Femur (tissue), 1 donor: ENCODE data around the gene RARG.
A peak's percentile ranks its signal among the peaks of the same experiment; 100 is the strongest.
"Not testable (repeated sequence)": the region's sequence is repeated elsewhere in the genome, so short reads cannot be mapped to it uniquely, and the experiment has no call there.

Source experiments
- DNase-seq: peaks from one replicate; pipeline ENCODE4 v3.0.0-alpha.2; 2017

The RARG gene

DNA sequence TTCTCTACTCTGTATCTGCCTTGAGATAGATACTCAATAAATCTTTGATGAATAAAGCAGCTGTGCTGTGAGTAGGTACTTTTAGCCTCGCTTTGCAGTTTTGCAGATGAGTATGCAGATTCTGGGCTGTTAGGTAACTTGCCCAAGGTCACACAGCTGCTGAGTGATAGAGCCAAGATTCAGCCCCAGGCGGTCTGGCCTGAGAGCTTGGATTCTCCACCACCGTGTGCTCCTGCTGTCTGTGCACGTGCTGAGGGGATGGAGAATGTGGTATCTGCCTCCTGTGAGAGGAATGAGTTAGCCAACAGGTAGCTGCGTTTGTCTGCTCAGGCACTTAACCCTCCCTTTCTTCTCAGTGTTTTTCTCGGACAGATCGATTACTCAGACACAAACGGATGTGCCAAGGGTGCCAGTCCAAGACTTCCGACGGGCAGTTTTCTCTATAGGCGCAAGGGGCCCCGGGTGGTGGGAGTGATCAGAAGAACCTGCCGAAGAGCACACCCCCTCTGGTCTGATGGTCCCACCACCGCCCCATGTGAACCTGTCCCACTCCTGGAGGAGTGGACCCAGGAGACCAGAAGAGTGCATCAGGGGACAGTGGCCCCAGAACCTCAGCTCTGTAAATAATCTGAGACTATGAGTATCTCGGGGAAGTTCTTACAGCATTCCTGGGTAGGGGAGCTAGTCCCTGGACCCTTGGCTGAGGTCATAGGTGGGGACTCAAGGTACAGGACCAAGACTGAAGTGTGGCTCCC lies 44.7 kb downstream of the RARG start:
- DNase-seq = no peak

DNA sequence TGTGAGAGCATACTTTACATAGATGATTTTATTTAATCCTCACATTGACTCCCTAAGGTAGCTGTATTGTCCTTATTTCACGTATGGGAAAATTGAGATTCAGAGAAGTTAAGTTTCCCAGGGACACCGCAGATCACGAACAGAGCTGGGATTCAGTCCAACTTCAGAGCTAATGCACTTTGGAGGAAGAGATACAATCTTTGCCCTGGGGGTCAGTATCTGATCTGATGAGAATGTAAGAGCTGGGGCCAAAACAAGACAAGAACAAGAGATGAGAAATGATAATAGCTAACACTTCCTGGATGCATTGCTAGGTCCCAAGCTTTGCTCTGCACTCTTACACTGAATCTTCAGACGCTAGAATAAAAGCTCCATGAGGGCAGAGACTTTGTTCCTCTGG lies 45.3 kb downstream of the RARG start:
- no peak for DNase-seq

DNA sequence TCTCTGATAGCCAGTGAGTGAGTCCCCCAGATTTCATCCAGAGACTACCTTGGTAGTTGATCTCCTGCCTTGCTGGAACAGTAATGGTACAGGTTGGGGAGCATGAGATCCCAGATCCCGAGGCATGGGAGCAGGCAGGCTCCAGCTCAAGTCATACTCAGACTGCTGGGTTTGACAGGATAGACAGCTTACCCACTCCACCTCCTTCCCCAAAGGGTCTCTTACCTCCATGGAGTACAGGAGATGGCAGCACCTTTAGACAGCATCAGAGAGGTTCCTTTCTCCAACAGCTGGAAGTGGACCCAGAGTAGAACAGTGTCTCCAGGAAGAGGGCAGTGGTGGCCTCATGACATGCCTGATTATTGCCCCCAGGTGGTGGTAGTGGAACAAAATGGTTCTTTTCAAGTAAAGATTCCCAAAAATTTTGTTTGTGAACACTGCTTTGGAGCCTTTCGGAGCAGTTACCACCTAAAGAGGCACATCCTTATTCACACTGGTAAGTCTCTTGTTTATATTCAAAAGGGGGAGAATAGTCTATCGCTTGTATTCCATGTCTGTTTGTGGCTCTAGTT lies 46.3 kb downstream of the RARG start:
- DNase-seq = no peak

DNA sequence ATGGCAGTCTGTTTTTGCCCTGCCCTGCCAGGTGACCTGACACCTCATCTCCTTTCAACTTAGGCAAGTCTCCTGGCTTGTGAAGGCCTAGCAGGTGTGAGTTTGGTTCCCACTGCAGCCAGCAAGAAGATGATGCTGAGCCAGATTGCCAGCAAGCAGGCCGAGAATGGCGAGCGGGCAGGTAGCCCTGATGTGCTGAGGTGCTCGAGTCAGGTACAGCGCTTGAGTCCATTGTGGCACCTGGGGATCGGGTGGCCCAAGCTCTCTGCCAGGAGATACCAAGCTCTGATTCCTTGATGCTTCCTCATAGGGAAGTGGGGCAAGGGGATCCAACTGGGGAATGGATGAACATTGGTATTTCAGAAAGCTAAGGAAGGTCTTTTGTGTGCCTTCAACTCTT lies 47.2 kb downstream of the RARG start:
- no peak for DNase-seq

DNA sequence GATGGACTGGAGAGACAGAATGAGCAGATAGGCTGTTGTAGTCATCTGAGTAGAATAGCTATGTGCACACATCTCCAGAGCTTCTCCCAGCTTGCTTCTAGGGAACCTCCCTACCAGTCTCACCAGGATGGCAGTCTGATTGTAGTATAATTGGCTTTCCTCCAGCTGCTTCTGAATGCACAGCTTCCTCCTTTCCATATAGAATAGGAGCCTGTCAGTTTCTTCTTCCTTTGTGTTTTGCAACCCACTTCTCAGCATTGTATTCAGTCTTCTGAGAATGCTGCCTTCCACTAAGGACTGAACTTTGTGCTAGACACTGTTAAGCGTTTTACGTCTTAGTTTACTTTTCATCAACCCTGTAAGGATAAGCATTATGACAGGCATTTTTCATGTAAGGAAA lies 49.1 kb downstream of the RARG start:
- no peak for DNase-seq

DNA sequence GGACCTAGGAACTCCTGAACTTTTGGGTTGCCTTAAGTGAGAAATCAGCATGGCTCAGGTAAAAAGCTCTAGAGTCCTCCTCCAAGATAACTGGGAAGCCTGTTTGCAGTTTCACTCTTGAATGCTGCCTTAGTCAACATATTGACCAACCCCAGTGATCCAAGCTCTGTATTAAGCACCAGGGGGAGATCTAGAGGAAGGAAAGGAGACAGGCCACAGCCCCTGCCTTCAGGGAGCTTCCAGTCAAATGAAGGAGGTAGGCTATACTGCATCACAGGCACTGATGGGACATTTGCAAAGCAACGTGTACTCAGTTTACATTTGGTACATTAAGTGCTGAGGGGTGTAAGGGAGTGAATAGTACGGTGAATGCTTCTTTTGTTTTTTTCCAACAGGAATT lies 50.1 kb downstream of the RARG start:
- DNase-seq = no peak

DNA sequence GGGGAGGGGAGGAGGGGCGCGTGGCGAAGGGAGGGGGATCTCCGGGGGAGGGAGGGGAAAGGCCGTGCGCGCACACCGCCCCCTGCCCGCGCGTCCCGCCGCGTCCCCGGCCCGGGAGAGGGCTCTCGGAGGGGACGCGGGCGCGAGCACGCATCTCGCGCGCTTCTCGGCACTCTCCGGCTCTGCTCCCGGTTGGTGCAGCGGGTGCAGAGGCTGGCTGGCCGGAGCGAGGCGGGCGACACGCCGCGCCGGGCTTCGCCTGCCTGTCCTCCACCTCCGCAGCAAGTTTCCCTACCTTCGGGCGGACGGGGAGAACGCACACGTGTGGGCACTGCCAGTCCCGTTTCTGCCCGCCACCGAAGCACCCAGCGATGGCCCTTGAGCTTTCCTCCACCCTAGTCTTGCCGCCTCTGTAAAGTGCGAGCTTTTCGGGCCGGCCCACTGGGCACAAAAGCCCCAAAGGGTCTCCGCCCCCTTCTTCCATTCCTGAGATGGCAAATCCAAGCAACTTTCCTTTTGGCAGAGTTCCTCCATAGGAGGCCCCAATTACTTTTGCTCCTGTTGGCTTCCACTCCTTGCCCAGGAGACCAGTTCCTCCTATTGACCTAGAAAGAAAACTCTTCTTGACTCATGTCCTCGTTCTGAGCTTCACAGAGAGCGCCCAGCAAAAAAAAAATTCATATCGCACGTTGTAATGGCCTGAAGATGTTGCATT lies 50.9 kb downstream of the RARG start:
- DNase-seq = peak; percentile 90

DNA sequence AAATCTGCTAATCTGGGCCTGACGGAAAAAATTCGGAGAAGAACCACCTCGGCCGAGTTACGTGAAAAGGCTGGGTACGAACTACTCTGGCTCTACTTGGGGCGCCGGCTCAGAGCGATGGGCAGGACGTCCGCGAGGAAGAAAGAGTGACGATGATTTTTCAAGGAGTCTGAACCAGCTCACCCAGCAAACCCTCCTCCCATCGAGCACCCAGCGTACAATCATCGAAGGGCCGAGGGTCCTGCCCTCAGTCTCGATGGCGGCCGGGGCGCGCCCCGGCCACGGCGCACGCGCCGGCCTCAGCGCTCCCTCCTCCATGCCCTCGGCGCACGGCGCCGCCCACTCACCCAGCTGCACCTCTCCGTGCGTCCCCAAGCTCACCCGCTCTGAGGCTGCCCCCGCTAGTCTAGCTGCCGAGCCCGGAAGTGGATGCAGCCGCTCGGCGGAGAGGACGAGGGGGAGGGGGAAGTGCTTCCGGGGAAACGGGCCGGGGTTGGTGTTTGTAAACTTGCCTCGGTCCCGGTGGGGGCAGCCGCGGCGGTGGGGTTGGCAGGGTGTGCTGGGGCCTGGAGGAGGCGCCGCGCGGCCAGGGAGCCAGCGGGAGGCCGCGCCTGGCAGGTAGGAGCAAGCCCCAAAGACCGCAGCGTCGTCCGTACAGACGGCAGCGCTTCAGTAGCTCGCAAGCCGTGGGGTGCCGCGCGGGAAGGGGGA lies 51.6 kb downstream of the RARG start, which contains the start of the genes CSAD and ZNF740:
Gene CSAD, minus strand, starts transcription at position 706 of the 711 bp plus-strand sequence. CDS start 7,455 bp downstream, outside the sequence.
Gene ZNF740, plus strand, starts transcription at position 503 of the 711 bp plus-strand sequence. CDS start 1,262 bp downstream, outside the sequence.
- DNase-seq = peak; percentile 98

DNA sequence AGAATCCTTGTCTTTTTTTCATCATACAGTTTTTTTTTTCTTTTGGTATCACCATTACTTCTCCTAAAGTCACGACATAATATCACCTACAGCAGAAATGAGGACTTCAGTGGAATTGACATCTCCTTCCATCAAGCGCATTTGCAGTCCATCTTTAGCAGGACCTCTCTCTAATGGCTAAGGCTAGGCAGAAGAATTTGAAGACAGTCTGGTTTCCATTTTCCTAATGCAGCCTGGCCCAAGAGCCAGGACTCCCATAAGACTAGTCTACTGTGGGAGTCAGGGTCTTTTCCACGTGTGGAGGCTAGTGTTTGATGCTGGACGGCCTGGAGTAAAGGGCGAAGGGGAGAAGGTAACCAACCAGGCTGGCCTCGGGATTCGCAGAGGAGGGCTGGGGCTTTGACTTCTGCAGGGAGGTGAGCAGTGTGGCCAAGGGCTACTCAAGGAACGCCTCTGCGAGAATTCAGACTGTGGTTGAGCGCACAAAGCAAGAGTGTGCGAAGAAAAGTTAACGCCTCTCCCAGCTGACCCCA lies 52.3 kb downstream of the RARG start:
- no peak for DNase-seq

DNA sequence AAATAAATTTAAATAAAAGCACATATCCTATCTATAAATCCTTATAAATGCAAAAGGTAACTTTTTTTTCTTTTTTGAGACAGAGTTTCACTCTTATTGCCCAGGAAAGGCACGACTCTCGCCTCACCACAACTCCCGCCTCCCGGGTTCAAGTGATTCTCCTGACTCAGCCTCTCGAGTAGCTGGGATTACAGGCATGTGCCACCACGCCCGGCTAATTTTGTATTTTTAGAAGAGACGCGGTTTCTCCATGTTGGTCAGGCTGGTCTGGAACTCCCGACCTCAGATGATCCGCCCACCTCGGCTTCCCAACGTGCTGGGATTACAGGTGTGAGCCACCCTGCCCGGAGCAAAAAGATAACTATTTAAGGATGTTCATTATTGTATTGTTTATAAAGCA lies 53.2 kb downstream of the RARG start:
- not testable (repeated sequence) for DNase-seq

DNA sequence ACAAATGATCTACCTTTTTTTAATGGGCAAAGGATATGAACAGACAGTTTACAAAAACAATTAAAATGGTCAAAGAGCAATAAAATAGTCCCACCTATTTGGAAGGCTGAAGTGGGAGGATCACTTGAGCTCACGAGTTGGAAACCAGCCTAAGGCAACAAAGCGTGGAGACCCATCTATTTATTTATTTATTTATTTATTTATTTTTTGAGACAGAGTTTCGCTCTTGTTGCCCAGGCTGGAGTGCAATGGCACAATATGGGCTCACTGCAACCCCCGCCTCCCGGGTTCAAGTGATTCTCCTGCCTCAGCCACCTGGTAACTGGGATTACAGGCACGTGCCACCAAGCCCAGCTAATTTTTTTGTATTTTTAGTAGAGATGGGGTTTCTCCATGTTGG lies 54.6 kb downstream of the RARG start:
- not testable (repeated sequence) for DNase-seq

DNA sequence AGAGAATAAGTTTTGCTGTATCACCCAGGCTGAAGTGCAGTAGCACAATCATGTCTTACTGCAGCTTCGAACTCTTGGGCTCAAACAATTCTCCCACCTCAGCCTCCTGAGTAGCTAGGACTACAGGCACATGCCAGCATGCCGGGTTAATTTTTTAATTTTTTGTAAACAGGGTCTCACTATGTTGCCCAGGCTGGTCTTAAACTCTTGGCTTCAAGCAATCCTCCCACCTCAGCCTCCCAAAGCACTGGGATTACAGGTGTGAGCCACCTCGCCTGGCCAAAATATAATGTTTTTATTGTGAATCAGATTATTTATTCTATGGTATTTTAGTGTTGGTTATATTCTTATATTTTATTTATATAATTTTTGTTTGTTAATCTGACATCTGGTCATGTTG lies 55.3 kb downstream of the RARG start:
- no peak for DNase-seq

DNA sequence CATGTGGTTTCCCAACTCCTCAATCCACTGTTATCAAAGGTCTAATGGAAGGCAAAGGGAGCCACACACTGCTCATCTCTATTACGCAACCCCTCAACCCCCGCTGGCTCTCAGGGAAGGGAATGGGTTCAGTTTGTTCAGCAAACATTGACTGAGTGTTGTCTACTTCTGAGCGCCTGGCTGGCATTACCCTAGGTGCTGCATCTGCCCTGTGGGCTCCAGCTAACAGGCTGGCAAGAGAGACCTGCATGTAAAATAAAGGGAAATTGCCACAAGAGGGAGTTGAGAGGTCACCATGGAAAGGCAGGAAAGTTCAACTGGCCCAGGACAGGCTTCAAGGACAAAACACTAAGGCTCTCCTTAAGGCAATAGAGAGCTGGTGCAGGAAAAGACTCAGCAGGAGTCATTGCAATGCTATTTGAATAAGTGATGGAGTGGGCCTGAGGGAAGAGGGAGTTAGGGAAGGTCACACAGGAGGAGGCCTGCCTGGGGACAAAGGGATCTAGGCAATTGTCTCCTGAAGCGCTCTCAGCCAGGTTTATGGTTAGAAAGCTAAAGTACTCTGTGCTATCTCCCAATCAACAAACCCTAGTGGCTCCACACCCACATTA lies 57.0 kb downstream of the RARG start:
- DNase-seq = no peak

DNA sequence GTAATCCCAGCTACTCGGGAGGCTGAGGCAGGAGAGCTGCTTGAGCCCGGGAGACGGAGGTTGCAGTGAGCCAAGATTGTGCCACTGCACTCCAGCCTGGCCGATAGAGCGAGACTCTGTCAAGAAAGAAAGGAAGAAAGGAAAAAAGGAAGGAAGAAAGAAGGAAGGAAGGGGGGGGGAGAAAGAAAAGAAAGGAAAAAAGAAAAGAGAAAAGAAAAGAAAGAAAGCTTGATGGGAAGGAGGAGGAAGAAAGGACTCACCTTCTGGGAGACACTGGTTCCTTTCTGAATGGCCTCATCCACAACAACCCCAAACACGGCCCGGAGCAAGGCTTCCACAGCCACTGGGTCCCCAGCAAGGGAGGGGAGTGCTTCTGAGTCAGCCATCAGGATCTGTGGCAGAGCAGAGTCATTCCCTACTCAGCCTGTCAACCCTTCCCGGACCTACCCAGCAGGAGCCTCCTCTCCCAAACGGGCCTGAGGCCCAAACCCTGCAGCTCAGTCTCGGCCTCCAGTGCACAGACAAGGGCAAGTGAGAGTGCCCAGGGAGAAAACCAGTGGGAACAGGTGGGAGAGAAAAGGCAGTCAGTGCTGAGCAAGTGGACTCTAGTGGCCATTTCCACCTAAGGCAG lies 58.8 kb downstream of the RARG start:
- DNase-seq = no peak

DNA sequence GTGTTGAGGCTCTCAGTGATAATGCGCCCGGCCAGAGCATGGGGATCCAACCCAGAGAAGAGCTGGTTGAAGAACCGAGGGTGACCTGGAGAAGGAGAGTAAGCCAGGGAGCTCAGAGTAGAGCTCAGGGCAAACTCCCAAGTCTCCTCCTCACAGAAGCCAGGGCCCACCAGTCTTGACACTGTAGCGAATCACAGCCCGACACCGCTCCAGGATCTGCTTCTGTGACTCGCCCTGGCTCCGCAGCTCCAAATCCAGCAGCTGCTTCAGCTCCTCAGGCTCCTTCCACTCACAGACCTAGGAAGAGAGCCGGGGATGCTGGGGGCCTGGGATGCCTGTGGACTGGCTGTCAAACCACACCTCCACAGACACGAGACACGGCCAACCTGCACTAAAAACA lies 59.7 kb downstream of the RARG start:
- DNase-seq = no peak

DNA sequence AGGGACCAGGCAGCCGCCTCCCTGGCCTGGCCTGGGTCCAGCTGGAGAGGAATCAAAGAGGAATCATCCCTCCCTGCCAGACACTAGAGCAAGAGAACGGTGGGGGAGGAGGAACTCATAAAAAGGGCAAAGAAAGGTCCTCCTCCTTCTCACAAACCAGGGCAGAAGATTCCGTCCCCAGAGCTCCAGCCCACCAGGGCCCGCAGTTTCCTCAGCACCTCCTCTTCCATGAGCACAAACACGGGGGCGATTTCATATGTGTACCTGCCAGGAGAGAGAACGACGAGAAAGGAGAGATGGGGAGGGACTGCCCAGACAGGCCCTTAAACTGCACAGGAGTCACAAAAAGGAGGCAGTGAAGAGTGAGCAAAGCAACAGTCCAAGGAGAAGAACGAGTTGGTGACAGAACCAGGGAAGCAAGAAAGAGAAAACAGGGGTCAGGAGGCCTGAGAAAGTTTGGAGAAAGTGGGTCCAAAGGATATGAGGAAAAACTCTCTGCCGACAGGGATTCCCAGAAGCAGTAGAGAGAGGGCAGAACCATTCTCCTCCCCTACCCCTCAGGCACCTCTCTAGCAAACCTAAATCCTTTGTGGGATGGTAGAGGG lies 60.2 kb downstream of the RARG start:
- no peak for DNase-seq

DNA sequence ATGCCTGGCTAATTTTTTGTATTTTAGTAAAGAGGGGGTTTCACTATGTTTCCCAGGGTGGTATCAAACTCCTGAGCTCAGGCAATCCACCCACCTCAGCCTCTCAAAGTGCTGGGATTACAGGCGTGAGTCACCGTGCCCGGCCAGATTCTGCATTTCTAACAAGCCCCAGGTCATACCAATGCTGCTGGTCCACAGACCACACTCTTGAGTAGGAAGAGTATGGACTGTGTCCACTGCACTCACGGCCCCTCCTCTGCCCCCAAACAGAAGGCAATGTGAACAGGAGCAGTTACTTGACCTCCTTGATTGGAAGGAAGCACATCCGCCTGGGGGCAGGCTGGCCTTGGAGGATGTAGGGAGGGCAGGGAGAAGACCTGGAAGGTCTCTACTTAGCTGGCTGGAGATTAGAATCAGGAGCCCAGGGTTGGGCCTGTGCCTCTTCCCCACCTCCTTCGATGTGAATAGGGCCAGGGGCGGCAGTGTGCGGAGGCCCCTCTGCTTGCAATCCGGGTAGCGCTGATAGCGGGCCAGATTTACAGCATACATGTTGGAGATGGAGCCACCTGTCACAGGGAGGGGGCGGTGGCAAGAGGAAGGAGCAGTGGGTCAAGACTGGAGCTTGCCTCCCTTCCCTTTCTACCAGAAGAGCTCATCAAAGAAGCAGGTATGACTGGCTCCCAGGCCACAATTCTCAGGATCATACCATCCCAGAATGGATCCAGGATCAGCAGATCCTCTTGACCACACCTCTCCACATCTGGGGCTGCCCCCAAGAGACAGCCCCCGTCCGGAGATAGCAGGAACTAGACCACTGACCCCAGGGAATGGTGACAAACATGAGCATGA lies 60.9 kb downstream of the RARG start:
- no peak for DNase-seq

DNA sequence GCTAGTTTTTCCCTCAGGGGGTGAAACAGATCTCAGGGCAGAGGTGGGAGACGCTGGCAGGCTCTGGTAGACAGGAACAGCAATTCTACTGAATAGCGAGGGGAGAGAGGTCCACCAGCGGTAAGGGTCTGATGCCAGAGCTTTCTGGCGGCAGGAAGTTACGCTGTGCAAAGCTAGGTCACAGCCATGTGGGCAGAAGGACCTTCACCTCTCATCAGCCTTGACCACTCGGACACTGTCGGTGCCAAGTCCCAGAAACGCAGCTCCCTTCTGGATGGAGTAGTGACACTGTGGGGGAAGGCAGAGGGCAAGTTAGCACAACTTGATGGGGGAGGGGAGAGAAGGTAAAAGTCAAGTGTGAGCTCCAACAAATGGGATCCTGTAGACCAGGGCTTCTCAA lies 61.8 kb downstream of the RARG start:
- DNase-seq = no peak

DNA sequence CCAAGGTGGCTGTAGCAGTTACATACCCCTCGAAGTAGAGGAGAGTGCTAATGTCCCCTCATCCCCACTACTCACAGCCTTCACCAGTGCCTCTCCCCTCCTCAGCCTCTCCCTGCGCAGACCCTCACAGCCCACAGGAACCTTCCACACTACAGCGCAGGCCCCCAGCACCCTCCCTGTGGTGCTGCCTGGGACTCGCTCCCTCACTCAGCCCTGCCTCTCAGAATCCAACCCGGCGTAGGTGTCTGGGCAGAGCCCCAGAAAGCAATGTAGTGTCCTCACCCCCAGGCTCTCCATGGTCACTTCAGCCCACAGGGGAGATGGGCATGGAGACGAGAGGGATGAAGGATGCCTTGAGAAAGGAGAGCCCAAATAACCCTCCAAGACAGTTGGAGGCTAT lies 62.4 kb downstream of the RARG start:
- no peak for DNase-seq

DNA sequence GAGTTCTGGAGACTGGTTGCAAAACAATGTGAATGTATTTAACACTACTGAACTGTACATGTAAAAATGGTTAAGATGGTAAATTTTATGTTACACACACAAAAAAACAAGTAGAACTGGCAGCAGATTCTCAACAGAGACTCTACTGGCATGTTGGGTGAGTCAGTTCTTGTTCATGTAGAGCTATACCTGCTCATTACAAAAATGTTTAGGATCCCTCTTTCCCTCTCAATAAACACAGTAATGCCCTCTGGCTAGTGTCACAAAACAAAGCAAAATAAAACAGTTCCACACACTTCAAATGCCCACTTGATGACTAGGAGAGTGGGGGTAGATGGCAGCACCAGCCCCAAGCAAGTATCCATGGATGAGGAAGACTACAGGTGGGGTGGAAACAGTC lies 65.2 kb downstream of the RARG start:
- no peak for DNase-seq

DNA sequence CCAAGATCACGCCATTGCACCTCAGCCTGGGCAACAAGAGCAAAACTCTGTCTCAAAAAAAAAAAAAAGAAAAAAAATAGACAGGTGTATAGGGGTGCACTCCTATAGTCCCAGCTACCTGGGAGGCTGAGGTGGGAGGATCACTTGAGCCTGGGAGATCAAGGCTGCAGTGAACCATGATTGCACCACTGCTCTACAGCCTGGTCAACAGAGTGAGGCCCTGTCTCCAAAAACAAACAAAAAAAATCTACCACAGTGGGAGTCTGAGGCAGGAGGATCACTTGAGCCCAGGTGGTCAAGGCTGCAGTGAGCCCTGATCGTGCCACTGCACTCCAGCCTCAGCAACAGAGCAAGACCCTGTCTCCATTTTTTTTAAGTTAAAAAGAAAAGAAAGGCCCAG lies 69.0 kb downstream of the RARG start:
- DNase-seq = not testable (repeated sequence)
